GM23248 (cell line): Measurements from ENCODE around the gene RGMA.

Experiments
- EZH2 ChIP-seq: fragments of 200-600 bp; sonication (generic); IDR thresholded peaks from 2 replicates; pipeline ENCODE4 v1.6.1; 2018; ENCODE audit warnings: antibody characterized with exemption, mild to moderate bottlenecking; ENCODE audit not compliant: insufficient read depth, poor library complexity, severe bottlenecking
- EZH2phosphoT487 ChIP-seq: fragments of 200-600 bp; sonication (generic); IDR thresholded peaks from 2 replicates; pipeline ENCODE4 v1.6.1; 2018; ENCODE audit warnings: antibody characterized with exemption, moderate library complexity, mild to moderate bottlenecking, low read depth; ENCODE audit not compliant: insufficient read depth

DNA sequence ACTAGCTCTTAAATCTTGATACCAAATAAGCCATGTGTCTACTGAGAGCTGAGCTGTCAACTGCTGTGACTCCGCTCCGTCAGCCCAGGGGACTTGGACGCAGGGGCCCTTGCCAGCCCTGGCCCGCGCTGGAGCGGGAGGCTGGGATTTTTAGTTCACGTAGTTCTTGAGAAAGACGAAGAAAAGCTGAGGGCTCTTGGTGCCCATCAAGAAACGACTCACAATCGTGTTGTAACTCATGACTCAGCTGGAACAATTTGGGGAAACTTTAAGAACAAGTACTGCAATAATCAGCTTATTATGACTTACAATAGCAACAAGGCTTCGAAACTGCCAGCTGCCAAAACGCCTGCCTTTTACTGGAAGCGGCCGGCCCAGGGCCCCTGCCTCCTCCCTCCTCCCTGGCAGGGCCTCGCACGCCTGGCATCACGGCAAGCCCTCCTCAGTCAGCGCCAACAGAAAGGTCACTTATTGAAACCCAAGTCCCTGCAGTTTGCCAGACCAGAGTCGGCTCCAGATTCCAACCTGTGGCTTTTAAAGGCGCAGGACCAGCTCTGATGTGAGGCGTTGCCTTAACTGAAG lies 60.3 kb downstream of the RGMA start:
- no peak for TF ChIP-seq EZH2
- TF ChIP-seq EZH2phosphoT487 = no peak
